Endothelial cell of umbilical vein (primary cell): ENCODE measurements around the gene IER3. TPM values are rescaled to one million over a fixed set of nuclear protein-coding genes. Genes with fewer than 3 reads are reported as not detected.
A peak's percentile ranks its signal among the peaks of the same experiment; 100 is the strongest.
"Not testable (repeated sequence)": the region's sequence is repeated elsewhere in the genome, so short reads cannot be mapped to it uniquely, and the experiment has no call there.

Source experiments
- BruUV-seq: library from RNA; stranded (reverse); fragments of 400-500 nt; replicated peaks from 2 replicates; lab custom pipeline; 2021; lab: Mats Ljungman, UMichigan
- CTCF ChIA-PET: fragments of 300-600, 350-600 bp; sonication (Branson Sonifier 250); formaldehyde crosslinking; loops from one replicate; lab custom pipeline; 2021; ENCODE audit warnings: antibody characterized with exemption, inconsistent platforms; lab: Charles Lee
- POLR2A ChIA-PET: fragments of 300-600, 350-600 bp; sonication (Branson Sonifier 250); formaldehyde crosslinking; loops from one replicate; lab custom pipeline; 2021; ENCODE audit warnings: antibody characterized with exemption, inconsistent platforms; lab: Charles Lee
- DNase-seq: peaks from one replicate; pipeline ENCODE4 v3.0.0-alpha.2; 2011; ENCODE audit warnings: low read depth, low spot score
- FAIRE-seq: peaks from 2 replicates; lab custom pipeline; 2011; peaks lifted over from hg19 to GRCh38; lab: Jason Lieb, UNC
- H2AFZ ChIP-seq: 2 replicates; pipeline ENCODE4 v1.6.0; 2012; ENCODE audit warnings: low read depth, low read length, control low read depth, inconsistent platforms
- H3K27ac ChIP-seq: 2 replicates; pipeline ENCODE4 v1.5.1; 2011; ENCODE audit warnings: low read depth, mild to moderate bottlenecking, control low read depth, low read length, moderate library complexity; ENCODE audit not compliant: insufficient read depth
- H3K27me3 ChIP-seq, 2 experiments: 2 replicates each; pipeline versions ENCODE4 v1.6.0 to v1.6.1; 2011; ENCODE audit warnings: low read length in 2 of 2, mixed read lengths in 1 of 2; ENCODE audit not compliant: control insufficient read depth in 2 of 2, insufficient read depth in 2 of 2
- H3K36me3 ChIP-seq, 2 experiments: 2 replicates in 1 of 2; 3 replicates in 1 of 2; pipeline ENCODE4 v1.5.1; 2011; ENCODE audit warnings: low read length in 2 of 2, mild to moderate bottlenecking in 1 of 2, moderate library complexity in 1 of 2; ENCODE audit not compliant: control insufficient read depth in 2 of 2, insufficient read depth in 2 of 2; ENCODE audit errors: extremely low read depth in 1 of 2
- H3K4me1 ChIP-seq: 3 replicates; pipeline ENCODE4 v1.5.1; 2011; ENCODE audit warnings: mild to moderate bottlenecking, low read length; ENCODE audit not compliant: control insufficient read depth, insufficient read depth; ENCODE audit errors: extremely low read depth
- H3K4me2 ChIP-seq: 2 replicates; pipeline ENCODE4 v1.6.1; 2011; ENCODE audit warnings: low read length, control low read depth, mixed read lengths; ENCODE audit not compliant: insufficient read depth
- H3K4me3 ChIP-seq, 3 experiments: fragments of 200-600 bp in 1 of 3; sonication (generic), shearing (Covaris generic) in 1 of 3; replicated peaks in 1 of 3; 2 replicates each; pipeline ENCODE4 v1.5.1; 2011 to 2016; ENCODE audit warnings: control low read depth in 3 of 3, low read length in 3 of 3, mild to moderate bottlenecking in 2 of 3, inconsistent platforms in 1 of 3, low read depth in 1 of 3, moderate library complexity in 1 of 3; ENCODE audit not compliant: insufficient read depth in 1 of 3
- H3K79me2 ChIP-seq: 2 replicates; pipeline ENCODE4 v1.6.0; 2012; ENCODE audit warnings: low read length, inconsistent platforms; ENCODE audit not compliant: control insufficient read depth, insufficient read depth
- H3K9ac ChIP-seq: replicated peaks from 2 replicates; pipeline ENCODE3; 2011; ENCODE audit warnings: low read length, control low read depth; ENCODE audit not compliant: insufficient read depth; ENCODE audit errors: extremely low read depth
- H3K9me1 ChIP-seq: replicated peaks from 3 replicates; pipeline ENCODE4 v1.6.0; 2011; ENCODE audit warnings: mild to moderate bottlenecking, low read length; ENCODE audit not compliant: control insufficient read depth, insufficient read depth; ENCODE audit errors: extremely low read depth
- H3K9me3 ChIP-seq: replicated peaks from 2 replicates; pipeline ENCODE4 v1.5.1; 2012; ENCODE audit warnings: low read length, inconsistent platforms; ENCODE audit not compliant: control insufficient read depth, insufficient read depth
- H4K20me1 ChIP-seq: replicated peaks from 2 replicates; pipeline ENCODE3; 2011; ENCODE audit warnings: mild to moderate bottlenecking, low read length; ENCODE audit not compliant: control insufficient read depth, insufficient read depth; ENCODE audit errors: extremely low read depth
- EZH2 ChIP-seq: IDR thresholded peaks from 2 replicates; pipeline ENCODE4 v1.6.1; 2012; ENCODE audit warnings: borderline replicate concordance, low read depth, mild to moderate bottlenecking, moderate library complexity, low read length, inconsistent platforms; ENCODE audit not compliant: severe bottlenecking
- FOS ChIP-seq: IDR thresholded peaks from 2 replicates; pipeline ENCODE4 v1.6.1; 2011; ENCODE audit warnings: mild to moderate bottlenecking, low read length, moderate library complexity, borderline replicate concordance; ENCODE audit not compliant: insufficient read depth
- GATA2 ChIP-seq: IDR thresholded peaks from 2 replicates; pipeline ENCODE4 v1.7.0; 2011; ENCODE audit warnings: low read depth, mild to moderate bottlenecking, moderate library complexity, mixed read lengths, low read length; ENCODE audit not compliant: insufficient read length, insufficient read depth
- JUN ChIP-seq: IDR thresholded peaks from 2 replicates; pipeline ENCODE4 v1.6.1; 2011; ENCODE audit warnings: borderline replicate concordance, low read depth; ENCODE audit not compliant: insufficient read length, insufficient read depth
- MAX ChIP-seq: IDR thresholded peaks from 2 replicates; pipeline ENCODE4 v1.6.1; 2011; ENCODE audit not compliant: insufficient read depth, insufficient read length
- MYC ChIP-seq: IDR thresholded peaks from one replicate; pipeline ENCODE4 v1.6.1; 2011; ENCODE audit warnings: mild to moderate bottlenecking, low read depth, low read length
- POLR2A ChIP-seq: IDR thresholded peaks from 2 replicates; pipeline ENCODE4 v1.6.1; 2012; ENCODE audit warnings: low read depth, mild to moderate bottlenecking, control low read depth, low read length
- POLR2AphosphoS5 ChIP-seq: IDR thresholded peaks from 2 replicates; pipeline ENCODE4 v1.6.1; 2012; ENCODE audit warnings: low read depth, mild to moderate bottlenecking, control low read depth, low read length, moderate library complexity; ENCODE audit not compliant: insufficient read depth
- dilution Hi-C: fragments of 300-500 bp; cut with MboI; formaldehyde crosslinking; loops from one replicate; pipeline ENCODE4 v1.15.0; 2019; ENCODE audit warnings: low sequenced_read_pairs; ENCODE audit not compliant: extremely low pct_ligation_motif_present
- intact Hi-C: fragments of 100-400 bp; cut with micrococcal nuclease; formaldehyde crosslinking; loops from one replicate; pipeline ENCODE4 v1.10.0; 2022
- polyA plus RNA-seq, 4 experiments: library from polyadenylated mRNA; depleted of rRNA in 3 of 4; stranded (reverse) in 3 of 4; unstranded in 1 of 4; fragments of >200 nt; gene quantifications; 2 replicates each; pipeline versions ENCODE4 v1.2.1 to v1.2.3, GENCODE V29; 2011 to 2012; ENCODE audit warnings: missing spikeins in 1 of 4
- total RNA-seq: library from RNA; stranded (reverse); gene quantifications from 2 replicates; pipeline ENCODE4 v1.2.3, GENCODE V29; 2021
- TF ChIP-seq, protein P1 (sequence below), 2 donors: IDR thresholded peaks; 1 replicate in 1 of 2; 2 replicates in 1 of 2; pipeline ENCODE4 v1.5.1; 2011; ENCODE audit warnings: low read length in 2 of 2, mild to moderate bottlenecking in 2 of 2, moderate library complexity in 2 of 2, control low read depth in 1 of 2, inconsistent platforms in 1 of 2, low read depth in 1 of 2; ENCODE audit not compliant: insufficient read depth in 1 of 2; ENCODE audit errors: extremely low read depth in 1 of 2

IER3 gene
- total and polyA plus RNA-seq, 2 donors (not counting 3 experiments of a cell fraction or from before 2014, with no cell fraction given): 170 to 468 TPM

GRCh38 chr6:30724906-30725667 is 19.3 kb downstream of the IER3 start:
- peaks cover 16 to 35% of the 10 kb centered on the region in 2 experiments for H3K36me3 ChIP-seq
- no peak overlapping the region for H3K9ac ChIP-seq
- dilution Hi-C loops (loop anchor here (25.0 kb wide), 1 partner anchor 162 kb away; the partner anchor contains the start of gene DDR1), intact Hi-C loops (no loop called here)
- peaks cover 50% of the 10 kb centered on the region for H3K79me2 ChIP-seq
- peak; percentile 24 for FAIRE-seq
- DNase-seq: no peak
- no TSS peak for BruUV-seq
- ChIA-PET POLR2A (interaction anchor here (0.5 to 0.6 kb wide), 2 partner anchors 50 to 110 kb away, joined by 3 read pairs; no protein-coding TSS in a partner anchor), CTCF (interaction anchor here (0.8 to 9.2 kb wide), 5 partner anchors 40 to 362 kb away, joined by 3 to 296 read pairs (median 4); no protein-coding TSS in a partner anchor)
- H3K27ac ChIP-seq: no peak overlapping the region
- H4K20me1 ChIP-seq: peaks cover 7% of the 10 kb centered on the region
- H3K9me3 ChIP-seq: no peaks in the 10 kb centered on the region
- no peaks in the 10 kb centered on the region for H3K27me3 ChIP-seq
- H3K4me2 ChIP-seq: no peak overlapping the region
- no peak for TF ChIP-seq MAX
- no peak for TF ChIP-seq POLR2A
- TF ChIP-seq JUN: no peak
- TF ChIP-seq EZH2: no peak
- TF ChIP-seq, protein P1, sequence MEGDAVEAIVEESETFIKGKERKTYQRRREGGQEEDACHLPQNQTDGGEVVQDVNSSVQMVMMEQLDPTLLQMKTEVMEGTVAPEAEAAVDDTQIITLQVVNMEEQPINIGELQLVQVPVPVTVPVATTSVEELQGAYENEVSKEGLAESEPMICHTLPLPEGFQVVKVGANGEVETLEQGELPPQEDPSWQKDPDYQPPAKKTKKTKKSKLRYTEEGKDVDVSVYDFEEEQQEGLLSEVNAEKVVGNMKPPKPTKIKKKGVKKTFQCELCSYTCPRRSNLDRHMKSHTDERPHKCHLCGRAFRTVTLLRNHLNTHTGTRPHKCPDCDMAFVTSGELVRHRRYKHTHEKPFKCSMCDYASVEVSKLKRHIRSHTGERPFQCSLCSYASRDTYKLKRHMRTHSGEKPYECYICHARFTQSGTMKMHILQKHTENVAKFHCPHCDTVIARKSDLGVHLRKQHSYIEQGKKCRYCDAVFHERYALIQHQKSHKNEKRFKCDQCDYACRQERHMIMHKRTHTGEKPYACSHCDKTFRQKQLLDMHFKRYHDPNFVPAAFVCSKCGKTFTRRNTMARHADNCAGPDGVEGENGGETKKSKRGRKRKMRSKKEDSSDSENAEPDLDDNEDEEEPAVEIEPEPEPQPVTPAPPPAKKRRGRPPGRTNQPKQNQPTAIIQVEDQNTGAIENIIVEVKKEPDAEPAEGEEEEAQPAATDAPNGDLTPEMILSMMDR (IDR thresholded peaks at IDR 0.05; ENCODE audit: extremely low read depth in 1 of 2, insufficient read depth in 1 of 2, low read depth in 1 of 2, low read length in 2 of 2): no peak
- TF ChIP-seq POLR2AphosphoS5: peak; percentile 49
- TF ChIP-seq GATA2: peak; percentile 30
- no peak for TF ChIP-seq MYC
- TF ChIP-seq FOS: no peak
- no peak overlapping the region for H2AFZ ChIP-seq
- H3K9me1 ChIP-seq: no peaks in the 10 kb centered on the region
- no peak overlapping the region for H3K4me3 ChIP-seq
- H3K4me1 ChIP-seq: peaks cover 21% of the 10 kb centered on the region

GRCh38 chr6:30723843-30724741 is 20.3 kb downstream of the IER3 start:
- ChIA-PET POLR2A (interaction anchor here (0.6 kb wide), 1 partner anchor 49 kb away, joined by 3 read pairs; no protein-coding TSS in a partner anchor), CTCF (interaction anchor here (0.8 to 9.2 kb wide), 10 partner anchors 18 to 363 kb away, joined by 3 to 296 read pairs (median 5); partner anchors contain the start of gene FLOT1)
- H2AFZ ChIP-seq, H3K9me3 ChIP-seq, dilution Hi-C loops, H3K27me3 ChIP-seq, DNase-seq, H4K20me1 ChIP-seq, H3K9ac ChIP-seq, intact Hi-C loops, H3K27ac ChIP-seq, H3K4me3 ChIP-seq, H3K9me1 ChIP-seq: not testable (repeated sequence)
- FAIRE-seq: peak; percentile 59
- TSS peak; percentile 29 for BruUV-seq
- H3K4me1 ChIP-seq: peaks cover 26% of the 10 kb centered on the region
- peaks cover 55% of the 10 kb centered on the region for H3K79me2 ChIP-seq
- peak overlapping the region; percentile 89 for H3K4me2 ChIP-seq
- peaks cover 16 to 31% of the 10 kb centered on the region in 2 experiments for H3K36me3 ChIP-seq
